ENCODE results near the gene ABHD12. TPM values are rescaled to one million over a fixed set of nuclear protein-coding genes. Genes with fewer than 3 reads are reported as not detected.

Gene ABHD12
- total RNA-seq, 1 experiment from 2014 or later = 40.6 TPM

DNA sequence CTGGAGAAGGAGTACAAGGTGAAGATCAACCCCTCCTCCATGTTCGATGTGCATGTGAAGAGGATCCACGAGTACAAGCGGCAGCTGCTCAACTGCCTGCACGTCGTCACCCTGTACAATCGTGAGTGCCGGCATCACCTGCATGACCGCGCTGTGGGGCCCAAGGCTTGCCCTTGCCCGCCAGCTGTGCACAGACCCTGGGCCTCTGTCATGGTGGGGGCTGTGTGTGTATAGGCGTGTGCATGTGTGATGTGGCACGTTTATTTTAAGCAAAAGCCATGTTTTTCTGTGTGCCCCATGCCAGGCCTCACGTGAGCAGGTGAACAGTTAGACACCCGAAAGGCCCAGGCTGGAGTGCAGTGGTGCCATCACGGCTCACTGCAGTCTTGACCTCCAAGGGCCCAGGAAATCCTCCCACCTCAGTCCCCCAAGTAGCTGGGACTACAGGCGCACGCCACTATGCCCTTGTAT, 106.5 kb downstream of the ABHD12 start:
- Histone ChIP-seq H3K4me3 (ENCODE audit: low read depth, low read length, poor library complexity, severe bottlenecking) (no peak overlapping the region), H3K27me3 (replicated peaks; ENCODE audit: insufficient read depth, low read depth, low read length, poor library complexity) (no peaks in the 10 kb centered on the region), H3K4me1 (ENCODE audit: insufficient read depth, low read length, poor library complexity, severe bottlenecking) (no peaks in the 10 kb centered on the region), H3K27ac (ENCODE audit: low read depth, low read length, poor library complexity, severe bottlenecking) (no peak overlapping the region), H3K36me3 (ENCODE audit: insufficient read depth, low read length, poor library complexity, severe bottlenecking) (no peaks in the 10 kb centered on the region), H3K9me3 (ENCODE audit: low read depth, low read length, poor library complexity, severe bottlenecking) (no peaks in the 10 kb centered on the region)
- no TSS peak for BruUV-seq (replicated peaks)
- no peak for DNase-seq (ENCODE audit: low spot score)
- ChIA-PET POLR2A (ENCODE audit: low non-redundant PET) (no interaction called here), CTCF (no interaction called here)
- intact Hi-C loops (cut with micrococcal nuclease; ENCODE audit: unreplicated experiment) = no loop called here
- TF ChIP-seq, protein P1, sequence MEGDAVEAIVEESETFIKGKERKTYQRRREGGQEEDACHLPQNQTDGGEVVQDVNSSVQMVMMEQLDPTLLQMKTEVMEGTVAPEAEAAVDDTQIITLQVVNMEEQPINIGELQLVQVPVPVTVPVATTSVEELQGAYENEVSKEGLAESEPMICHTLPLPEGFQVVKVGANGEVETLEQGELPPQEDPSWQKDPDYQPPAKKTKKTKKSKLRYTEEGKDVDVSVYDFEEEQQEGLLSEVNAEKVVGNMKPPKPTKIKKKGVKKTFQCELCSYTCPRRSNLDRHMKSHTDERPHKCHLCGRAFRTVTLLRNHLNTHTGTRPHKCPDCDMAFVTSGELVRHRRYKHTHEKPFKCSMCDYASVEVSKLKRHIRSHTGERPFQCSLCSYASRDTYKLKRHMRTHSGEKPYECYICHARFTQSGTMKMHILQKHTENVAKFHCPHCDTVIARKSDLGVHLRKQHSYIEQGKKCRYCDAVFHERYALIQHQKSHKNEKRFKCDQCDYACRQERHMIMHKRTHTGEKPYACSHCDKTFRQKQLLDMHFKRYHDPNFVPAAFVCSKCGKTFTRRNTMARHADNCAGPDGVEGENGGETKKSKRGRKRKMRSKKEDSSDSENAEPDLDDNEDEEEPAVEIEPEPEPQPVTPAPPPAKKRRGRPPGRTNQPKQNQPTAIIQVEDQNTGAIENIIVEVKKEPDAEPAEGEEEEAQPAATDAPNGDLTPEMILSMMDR (conservative IDR thresholded peaks at IDR 0.05; ENCODE audit: low read depth, low read length) = no peak
- TF ChIP-seq EZH2 (IDR thresholded peaks at IDR 0.05; ENCODE audit: borderline replicate concordance, low read depth, low read length, poor library complexity, severe bottlenecking) = no peak

DNA sequence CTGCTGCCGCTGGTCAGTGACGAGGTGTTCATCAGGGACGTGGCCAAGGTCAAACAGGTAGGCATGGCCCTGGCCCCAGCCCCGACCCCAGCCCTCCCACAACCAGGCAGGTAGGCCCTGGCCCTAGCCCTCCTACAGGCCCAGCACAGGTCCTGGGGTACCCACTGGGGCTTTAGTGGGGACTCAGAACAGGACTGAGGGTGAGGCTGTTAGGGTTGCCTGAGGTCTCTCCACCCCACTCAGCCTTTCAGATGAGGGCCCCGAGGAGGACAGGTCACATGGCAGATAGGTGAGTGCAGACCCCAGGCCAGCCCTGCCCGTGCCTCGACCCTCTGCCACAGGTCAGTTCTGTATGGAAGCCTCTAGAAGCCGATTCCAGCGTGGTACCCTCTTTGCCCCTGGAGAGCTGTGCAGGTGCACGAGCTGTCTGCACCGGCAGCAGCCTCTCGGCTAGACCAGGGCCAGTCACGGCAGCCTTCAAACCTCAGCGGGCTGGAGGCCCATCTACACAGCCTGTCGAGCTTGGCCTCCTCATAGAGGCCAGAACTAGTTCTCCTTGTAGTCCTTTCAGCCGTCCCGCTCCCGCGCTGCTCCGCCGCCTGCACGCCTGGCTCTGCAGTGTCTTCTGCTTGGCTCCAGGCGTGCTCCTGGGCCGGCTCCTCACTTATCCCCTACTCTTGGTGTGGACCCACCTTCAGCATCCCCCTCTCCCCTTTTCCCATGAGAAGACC, 107.2 kb downstream of the ABHD12 start:
- no TSS peak for BruUV-seq (replicated peaks)
- no peak overlapping the region for H3K4me3 ChIP-seq (ENCODE audit: low read depth, low read length, poor library complexity, severe bottlenecking)
- no peaks in the 10 kb centered on the region for H3K27me3 ChIP-seq (replicated peaks; ENCODE audit: insufficient read depth, low read depth, low read length, poor library complexity)
- no peaks in the 10 kb centered on the region for H3K4me1 ChIP-seq (ENCODE audit: insufficient read depth, low read length, poor library complexity, severe bottlenecking)
- ChIA-PET POLR2A (ENCODE audit: low non-redundant PET) (no interaction called here), CTCF (no interaction called here)
- DNase-seq (ENCODE audit: low spot score) = no peak
- intact Hi-C loops (cut with micrococcal nuclease; ENCODE audit: unreplicated experiment) = no loop called here
- no peaks in the 10 kb centered on the region for H3K9me3 ChIP-seq (ENCODE audit: low read depth, low read length, poor library complexity, severe bottlenecking)
- no peak for TF ChIP-seq EZH2 (IDR thresholded peaks at IDR 0.05; ENCODE audit: borderline replicate concordance, low read depth, low read length, poor library complexity, severe bottlenecking)
- H3K36me3 ChIP-seq (ENCODE audit: insufficient read depth, low read length, poor library complexity, severe bottlenecking) = no peaks in the 10 kb centered on the region
- H3K27ac ChIP-seq (ENCODE audit: low read depth, low read length, poor library complexity, severe bottlenecking) = no peak overlapping the region

DNA sequence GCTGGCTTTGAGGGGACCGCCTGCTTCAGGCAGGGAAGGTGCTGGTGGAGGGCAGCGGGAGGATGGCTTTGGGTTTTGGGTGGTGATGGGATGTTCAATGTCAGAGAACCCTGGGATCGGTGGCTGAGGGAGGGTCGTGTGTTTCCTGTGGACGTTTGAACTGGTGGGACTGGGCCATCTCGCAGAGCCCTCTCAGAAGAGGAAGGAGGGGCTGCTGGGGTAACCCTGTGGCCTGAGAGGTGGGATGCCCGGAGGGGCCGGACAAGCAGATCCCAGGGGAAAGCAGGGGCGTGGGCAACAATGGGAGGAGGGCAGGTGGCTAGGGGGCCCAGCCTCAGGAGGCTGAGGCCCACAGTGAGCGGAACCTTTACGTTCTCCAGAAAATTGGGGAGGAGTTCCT, 107.8 kb downstream of the ABHD12 start:
- Histone ChIP-seq H3K27me3 (replicated peaks; ENCODE audit: insufficient read depth, low read depth, low read length, poor library complexity) (no peaks in the 10 kb centered on the region), H3K27ac (ENCODE audit: low read depth, low read length, poor library complexity, severe bottlenecking) (no peak overlapping the region), H3K4me3 (ENCODE audit: low read depth, low read length, poor library complexity, severe bottlenecking) (no peak overlapping the region), H3K4me1 (ENCODE audit: insufficient read depth, low read length, poor library complexity, severe bottlenecking) (no peaks in the 10 kb centered on the region), H3K36me3 (ENCODE audit: insufficient read depth, low read length, poor library complexity, severe bottlenecking) (no peaks in the 10 kb centered on the region), H3K9me3 (ENCODE audit: low read depth, low read length, poor library complexity, severe bottlenecking) (no peaks in the 10 kb centered on the region)
- no TSS peak for BruUV-seq (replicated peaks)
- ChIA-PET CTCF (no interaction called here), POLR2A (ENCODE audit: low non-redundant PET) (no interaction called here)
- no peak for TF ChIP-seq EZH2 (IDR thresholded peaks at IDR 0.05; ENCODE audit: borderline replicate concordance, low read depth, low read length, poor library complexity, severe bottlenecking)
- TF ChIP-seq, protein P1 (conservative IDR thresholded peaks at IDR 0.05; ENCODE audit: low read depth, low read length) = no peak
- intact Hi-C loops (cut with micrococcal nuclease; ENCODE audit: unreplicated experiment) = no loop called here
- DNase-seq (ENCODE audit: low spot score) = no peak

Data from A673 (cell line).